ENCODE measurements around the gene ESR1.
"Not testable (repeated sequence)": the region's sequence is repeated elsewhere in the genome, so short reads cannot be mapped to it uniquely, and the experiment has no call there.

Gene ESR1

DNA sequence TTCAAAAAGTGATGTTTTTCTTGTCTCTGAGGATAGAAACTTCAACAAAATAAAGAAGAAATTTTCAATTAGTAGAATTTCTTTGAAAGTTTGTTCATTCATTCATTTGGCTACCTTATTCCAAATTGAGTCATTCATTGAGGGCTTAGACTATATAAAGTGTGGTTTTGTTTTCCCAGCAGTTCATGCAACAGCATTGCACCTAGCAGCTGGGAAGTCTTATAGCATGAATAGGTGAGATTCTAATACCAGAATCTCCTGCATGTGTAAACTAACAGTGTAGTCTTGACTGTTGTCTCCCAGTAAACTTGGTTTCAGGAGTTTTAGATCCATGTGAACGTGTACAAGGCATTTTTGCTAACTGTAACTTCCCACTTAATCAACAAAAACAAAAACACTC, 7.1 kb downstream of the ESR1 start:
- no peak for DNase-seq

DNA sequence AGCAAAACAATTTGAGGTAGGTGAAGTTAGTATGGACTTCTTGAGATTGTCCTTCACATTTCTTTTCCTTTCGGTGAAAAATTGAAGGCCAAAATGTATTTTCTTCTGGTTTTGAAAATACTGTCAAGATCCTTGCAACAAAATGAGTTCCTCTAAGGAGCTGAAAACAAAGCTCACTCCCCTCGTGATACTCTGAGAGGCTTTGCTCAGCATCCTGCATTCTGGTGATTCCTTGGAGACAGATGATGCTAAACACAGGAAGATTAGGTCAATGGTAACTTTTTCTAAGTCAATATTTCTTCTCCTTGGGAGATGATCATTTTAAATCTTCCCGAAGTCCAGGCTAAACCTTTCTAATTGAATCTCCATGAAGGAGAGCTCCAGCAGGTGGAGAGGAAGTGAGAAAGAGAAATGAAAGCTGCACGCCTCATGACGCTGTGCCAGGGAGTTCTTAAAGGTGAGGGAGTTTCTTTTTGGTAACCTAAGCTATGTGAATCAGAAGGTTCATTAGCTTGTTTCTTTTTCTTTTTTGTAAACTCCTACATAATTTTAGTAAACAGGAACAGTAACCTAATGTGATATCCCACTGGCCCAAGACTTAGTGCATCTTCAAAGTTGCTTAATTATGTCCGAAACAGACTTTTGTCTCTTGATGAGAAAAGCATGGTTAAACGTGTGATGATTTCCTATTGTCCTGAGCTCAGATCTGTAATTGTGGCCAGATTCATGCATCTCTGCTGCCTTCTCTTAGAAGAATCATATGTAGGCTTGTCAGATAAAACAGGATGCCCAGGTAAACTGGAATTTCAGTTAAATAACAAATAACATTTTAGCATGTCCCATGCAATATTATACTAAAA, 15.0 kb downstream of the ESR1 start:
- DNase-seq: no peak

DNA sequence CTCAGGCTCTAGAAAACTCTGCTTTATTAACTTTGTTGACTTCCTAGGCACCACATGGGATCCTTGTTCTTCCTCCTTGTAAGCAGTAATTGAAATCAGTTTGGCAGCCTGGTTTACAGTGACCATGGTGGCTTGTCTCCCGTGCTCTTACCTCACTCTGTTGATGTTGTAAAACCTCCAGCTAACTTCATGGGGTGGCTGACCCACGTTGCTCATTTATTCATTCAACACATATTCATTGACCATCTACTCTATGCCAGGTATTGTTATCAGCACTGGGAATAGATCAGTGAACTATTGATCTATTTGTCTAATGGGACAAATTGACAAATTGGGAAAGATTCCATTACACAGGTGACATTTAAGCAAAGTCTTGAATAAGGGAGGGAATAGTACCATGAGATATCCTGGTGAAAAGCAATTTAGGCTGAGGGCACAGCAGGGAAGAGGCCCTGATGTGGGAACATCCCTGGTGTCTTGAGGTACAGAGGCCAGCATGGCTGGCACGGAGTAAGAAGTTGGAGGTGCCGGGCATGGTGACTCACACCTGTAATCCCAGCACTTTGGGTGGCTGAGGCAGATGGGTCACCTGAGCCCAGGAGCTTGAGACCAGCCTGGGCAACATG, 19.1 kb downstream of the ESR1 start:
- DNase-seq: no peak

DNA sequence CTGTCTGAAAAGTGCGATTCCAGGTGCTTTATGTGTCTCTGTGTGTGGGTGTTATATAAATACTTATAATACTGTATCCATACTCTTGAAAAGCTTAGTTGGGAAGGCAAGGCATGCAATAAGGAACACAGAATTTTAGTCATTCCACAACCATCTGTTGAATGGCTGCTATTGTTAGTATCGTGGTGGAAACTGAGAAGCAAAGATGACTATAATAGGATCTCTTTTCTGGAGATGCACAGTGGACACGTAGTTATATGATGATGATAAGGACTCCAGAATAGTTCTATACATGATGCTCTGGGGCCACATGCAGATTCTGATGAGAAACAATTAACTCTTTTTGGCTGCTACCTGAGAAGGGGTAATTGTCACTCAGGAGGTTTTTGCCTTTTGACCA, 25.2 kb downstream of the ESR1 start:
- no peak for DNase-seq

DNA sequence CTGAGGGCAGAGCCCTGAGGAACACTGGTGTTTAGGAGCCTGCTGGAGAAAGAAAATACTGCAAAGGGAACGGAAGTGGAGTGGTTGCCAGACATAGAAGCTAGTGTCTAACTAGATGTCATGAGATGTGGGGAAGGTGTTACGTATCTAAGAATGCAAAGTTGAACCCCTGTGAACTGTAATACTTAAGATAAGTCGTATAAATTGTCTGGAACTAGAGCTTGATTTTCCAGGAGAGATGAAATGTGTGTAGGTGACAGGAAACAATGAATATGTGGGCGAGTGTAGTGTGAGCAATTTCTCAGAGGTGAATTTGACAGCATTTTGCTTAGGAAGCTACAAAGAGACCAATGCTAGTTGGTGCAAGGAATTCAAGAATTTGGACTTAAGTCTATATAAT, 27.9 kb downstream of the ESR1 start:
- no peak for DNase-seq

DNA sequence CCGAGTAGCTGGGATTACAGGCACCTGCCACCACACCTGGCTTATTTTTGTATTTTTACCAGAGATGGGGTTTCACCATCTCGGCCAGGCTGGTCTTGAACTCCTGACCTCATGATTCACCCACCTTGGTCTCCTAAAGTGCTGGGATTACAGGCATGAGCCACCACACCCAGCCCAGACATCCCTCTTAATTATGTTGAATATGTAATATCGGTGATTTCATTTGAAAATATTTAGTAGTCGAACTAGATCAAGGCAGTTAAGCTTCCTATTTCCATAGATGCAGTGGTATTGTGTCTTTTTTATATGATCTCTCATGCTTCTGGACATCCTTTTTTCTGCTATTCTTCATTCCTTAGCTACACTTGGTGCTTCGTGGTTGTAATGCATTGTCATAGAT, 29.7 kb downstream of the ESR1 start:
- no peak for DNase-seq

DNA sequence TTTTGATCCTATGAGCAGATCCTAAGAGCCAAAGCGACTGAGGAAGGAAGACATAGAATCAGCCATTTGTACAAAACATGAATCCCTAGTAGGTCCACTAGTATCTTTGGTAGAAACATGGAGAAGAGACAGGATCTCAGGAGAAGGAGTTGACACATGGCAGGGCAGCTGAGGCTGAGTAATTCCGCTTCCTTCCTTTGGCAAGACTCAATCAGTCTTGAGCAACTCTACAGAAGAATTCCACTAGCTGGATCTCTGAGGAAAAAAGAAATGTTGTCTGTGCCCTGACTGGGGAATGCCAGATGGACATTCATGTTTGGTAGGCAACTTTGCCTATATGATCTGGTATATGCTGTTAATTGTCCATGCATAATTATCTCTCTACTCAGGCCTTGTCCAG, 35.3 kb downstream of the ESR1 start:
- no peak for DNase-seq

DNA sequence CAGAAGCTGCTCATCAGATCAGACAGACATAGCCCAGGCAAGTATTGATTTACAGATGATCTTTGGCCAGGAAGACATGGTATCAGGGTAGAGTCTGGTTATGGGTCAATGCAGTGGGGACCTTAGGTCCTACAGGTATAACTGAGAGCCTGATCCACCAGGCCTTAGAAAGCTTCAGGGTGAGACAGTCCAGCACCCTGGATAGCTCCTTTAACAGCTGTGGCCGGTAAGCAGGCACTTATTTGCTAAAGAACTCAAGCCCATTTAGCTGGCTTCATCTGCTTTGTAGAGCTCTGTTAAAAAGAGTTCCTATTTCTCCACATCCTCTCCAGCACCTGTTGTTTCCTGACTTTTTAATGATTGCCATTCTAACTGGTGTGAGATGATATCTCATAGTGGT, 39.6 kb downstream of the ESR1 start:
- no peak for DNase-seq

DNA sequence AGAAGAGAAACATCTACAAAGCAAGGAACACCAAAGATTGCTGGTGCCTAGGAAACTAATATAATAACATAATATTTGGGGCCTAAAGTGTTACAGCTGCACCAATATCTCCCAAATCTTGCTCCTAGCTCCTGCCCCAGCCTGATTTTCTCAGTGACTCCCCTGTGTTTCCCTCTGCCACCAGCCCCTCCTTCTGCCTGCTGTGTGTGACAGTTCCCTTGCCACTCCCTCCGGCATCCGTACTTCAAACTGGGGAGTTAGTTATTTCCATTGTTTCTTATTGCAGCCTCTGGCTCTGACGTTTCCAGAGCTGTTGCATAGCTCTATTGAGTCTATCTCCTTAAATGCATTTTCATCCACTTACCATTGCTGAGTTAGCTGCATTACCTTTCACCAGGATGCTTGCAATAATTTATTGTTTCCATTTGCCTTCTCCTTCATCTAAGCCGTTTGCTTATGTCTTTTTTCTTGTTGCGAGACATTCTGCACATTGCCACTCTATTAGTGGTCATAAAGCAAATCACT, 43.1 kb downstream of the ESR1 start:
- no peak for DNase-seq

DNA sequence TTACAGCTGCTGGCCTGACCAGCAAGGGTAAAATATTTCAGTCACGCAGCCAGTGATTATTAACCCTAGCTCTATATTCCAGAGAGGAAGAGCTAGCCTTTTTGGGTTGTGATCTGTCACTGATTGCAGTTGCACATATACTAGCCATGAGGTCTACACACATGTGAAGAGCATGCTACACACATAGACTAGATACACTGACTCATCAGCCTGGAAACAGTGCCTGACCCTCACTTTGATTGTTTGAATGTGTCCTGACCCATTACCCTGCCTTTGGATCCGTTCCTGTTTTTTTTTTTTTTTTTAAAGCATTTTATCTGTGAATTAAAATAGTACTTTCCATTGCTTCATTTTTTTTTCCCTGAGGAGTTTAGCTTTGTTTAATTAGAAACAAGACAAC, 50.8 kb downstream of the ESR1 start:
- DNase-seq: no peak

DNA sequence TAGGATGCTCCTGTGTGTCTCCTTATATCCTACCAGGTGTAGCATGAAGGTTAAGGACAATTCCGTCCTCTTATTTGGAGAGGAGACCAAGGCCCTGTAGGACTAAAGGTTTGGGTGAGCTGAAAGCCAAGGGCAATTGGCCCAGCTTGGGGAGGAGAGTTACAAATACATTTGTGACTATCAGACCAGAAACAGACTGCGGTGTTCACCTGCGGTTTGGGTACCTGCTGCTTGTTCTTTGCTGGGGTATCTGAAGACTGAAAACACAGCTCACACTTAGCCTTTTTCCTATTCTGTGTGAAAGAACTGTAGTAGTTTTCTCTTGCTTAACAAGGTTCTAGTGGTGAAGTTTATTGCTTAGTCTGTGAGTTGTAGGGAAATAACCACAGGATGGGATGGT, 55.0 kb downstream of the ESR1 start:
- no peak for DNase-seq

DNA sequence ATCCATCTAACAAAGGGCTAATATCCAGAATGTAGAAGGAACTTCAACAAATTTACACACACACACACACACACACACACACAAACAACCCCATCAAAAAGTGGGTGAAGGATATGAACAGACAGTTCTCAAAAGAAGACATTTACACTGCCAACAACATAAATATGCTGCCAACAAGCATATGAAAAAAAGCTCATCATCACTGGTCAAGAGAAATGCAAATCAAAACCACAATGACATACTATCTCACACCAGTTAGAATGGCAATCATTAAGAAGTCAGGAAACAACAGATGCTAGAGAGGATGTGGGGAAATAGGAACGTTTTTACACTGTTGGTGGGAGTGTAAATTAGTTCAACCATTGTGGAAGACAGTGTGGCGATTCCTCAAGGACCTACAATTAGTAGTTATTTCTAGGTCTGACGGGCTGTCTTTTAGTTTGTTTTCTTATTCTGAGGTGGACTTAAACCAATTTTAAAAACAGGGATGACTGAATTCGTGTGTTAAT, 59.9 kb downstream of the ESR1 start:
- not testable (repeated sequence) for DNase-seq

DNA sequence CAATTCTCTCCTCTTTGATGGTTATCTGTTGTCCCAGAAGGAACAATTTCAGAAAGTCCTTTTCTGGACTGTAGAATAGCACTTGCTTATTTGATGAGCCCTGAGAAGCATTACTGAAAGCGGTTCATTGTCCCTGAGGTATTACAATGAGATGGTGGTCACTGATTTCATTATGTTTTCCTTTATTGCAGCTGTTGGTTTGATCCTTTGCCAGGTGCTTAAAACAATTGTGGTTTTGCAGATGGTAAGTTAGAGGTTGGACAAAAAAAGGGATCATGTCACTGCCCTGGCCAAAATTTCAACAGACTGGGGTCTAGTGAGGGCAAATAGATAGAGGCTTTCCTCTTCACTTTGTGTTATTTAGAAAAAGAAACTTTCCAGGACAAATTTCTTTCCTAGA, 61.9 kb downstream of the ESR1 start:
- DNase-seq: no peak

DNA sequence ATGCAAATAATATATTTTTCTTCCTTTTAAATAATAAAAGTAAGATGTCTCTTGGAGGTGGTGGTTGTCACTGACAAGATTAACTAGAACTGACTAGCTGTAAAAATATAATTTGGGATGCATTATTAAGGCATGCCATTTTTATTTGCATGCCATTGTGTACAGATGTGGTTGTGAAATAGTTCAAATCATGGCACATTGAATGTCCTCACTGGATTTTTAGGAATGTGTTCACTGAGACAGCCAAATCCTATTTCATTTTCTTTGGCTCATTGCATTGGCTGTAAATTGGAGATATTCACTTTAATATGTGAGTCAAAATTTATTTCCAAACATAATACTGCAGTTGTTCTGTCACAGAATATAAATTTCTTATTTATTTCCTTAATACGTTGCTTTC, 62.3 kb downstream of the ESR1 start:
- DNase-seq: no peak

DNA sequence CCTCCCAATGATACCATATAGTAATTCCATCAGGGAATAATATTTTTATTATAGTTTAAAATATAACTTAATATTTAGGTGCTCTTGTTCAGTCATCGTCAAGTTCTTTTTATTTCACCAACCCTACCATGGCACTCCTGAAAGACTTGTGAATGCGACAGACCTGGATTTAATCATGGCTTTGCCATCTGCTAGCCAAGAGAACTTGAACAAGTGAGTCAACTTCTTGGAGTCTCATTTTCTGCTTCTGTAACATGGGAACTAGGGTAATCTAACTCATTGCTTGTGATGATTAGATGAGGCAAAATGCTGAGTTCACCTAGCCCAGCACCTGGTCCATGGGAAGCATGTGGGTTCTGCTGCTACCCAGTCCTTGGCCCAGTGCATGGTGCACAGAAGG, 62.9 kb downstream of the ESR1 start:
- no peak for DNase-seq

DNA sequence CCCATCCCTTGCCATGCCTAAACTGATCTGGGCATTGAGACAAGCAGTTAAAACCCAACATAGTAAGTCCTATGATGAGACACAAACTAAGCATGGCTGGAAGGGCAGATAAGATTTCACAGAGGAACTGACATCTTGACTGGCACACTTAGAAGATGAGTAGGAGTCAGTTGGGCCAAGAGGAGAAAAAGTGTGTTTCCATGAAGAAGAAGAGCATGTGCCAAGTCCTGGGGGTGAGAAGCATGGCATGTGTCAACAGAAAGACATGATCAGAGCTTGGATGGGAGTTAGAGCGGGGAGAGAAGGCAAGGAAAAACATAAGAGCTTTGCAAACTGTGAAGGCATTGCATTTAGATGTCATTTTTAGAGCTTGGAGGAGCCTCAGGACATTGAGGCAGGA, 68.0 kb downstream of the ESR1 start:
- no peak for DNase-seq

DNA sequence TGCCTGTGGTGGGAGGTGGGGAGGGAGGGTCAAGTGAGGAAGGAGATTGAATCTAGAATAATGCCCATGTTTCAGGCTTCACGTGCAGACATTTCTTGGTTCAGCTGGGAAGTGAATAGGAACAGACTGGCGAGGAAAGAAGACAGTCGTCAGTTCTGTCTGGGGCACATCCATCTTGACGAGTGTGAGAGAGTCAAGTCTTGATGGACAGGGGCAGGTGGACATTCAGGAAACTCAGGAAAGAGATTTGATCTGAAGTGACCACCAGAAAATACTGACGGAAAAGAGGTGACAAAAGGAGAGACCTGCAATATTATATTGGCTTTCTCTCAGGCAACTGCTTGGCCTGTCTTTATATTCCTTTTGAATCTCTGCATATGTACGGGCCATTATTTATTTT, 68.6 kb downstream of the ESR1 start:
- DNase-seq: no peak

DNA sequence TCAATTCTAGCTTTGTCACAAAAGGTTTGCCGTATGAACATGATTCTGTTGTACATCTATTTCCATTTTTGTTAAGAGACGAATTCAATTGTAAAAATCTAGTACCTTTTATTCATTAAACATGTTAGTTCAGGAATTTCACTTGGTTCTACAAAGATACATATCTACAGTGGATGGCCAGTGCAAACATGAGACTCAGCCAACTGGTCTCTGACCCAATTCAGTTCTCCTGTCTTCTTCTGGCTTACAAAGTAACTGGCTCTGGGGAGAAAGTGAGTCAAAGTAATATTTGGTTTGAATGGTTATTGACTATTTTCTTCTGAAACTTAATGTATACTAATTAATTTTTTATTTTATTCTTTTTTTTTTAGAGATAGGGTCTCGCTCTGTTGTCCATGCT, 70.0 kb downstream of the ESR1 start:
- no peak for DNase-seq

DNA sequence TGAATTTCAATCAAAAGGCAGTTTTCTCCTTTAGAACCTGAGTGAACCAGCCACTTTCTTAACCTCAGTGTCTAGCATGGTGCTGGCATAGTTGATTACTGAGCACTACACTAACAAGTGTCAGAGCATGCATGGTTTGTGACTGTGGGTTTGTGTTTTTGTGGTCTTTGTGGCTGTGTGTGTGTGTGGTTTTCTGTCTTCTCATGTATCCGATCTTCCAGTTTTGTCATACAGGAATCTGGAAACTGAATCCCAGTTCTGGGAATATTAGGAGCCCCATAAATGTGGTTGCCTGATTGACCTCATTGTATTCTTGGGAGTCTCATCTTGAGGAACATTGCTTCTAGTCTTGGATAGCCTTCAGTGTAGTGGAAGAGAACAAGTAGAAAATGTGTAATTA, 73.7 kb downstream of the ESR1 start:
- no peak for DNase-seq

DNA sequence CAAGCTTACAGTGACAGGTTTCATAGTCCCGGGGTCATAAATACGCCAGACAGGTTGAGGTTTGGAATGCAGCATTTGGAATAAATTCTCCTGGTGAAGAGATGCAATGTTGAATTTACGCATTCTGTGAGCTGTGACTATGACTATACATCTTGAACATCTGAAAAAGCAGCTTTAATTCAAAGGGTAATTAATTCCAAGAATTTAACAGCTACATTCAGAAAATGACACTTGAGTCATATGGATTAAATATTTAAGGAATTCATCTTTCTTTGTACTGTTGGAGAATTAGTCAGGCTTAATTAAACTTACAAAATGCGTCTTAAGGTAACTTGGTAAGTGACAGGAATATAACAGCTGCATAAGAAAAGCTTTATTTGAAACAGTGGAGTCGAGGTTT, 74.7 kb downstream of the ESR1 start:
- DNase-seq: no peak

DNA sequence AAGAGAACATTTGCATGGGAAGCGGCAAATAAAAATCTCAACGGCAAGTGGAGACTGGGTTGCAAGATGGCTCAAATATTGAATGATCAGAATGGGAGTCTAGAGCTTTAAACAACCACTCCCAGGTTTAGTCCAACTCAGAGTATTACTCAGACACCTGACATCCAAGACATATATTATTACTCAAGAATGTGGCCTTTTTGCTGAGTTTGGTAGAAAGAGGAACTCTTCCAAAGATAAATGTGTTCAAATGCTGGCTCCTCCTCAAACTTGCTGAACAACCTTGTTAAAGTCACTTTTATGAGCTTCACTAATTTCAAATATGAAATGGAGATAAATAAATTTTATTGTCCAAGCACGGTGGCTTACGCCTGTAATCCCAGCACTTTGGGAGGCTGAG, 77.8 kb downstream of the ESR1 start:
- no peak for DNase-seq

DNA sequence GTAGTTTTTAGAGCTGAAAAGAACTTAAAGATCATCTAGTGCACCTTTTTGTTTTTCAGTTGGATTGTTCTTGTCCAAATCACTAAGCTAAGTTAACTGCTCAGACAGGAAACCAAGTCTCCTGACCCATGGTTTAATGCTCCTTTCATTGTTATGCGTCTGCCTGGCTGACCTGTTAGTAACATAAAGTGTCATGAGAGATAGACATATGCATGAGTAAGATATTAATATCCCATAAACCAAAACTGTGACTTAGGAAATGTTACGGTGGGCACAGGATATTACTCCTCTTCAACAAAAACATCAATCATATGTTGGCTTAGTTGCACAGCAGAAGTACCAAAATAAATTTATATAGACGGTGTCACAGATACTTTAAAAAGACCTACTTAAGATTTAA, 84.0 kb downstream of the ESR1 start:
- DNase-seq: no peak

DNA sequence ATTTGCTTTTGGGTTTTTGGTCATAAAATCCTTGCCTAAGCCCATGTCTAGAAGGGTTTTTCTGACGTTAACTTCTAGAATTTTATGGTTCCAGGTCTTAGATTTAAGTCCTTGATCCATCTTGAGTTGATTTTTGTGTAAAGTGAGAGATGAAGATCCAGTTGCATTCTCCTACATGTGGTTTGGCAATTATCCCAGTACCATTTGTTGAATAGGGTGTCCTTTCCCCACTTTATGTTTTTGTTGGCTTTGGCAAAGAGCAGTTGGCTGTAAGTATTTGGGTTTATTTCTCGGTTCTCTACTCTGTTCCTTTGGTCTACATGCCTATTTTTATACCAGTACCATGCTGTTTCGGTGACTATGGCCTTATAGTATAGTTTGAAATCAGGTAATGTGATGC, 86.9 kb downstream of the ESR1 start:
- not testable (repeated sequence) for DNase-seq

DNA sequence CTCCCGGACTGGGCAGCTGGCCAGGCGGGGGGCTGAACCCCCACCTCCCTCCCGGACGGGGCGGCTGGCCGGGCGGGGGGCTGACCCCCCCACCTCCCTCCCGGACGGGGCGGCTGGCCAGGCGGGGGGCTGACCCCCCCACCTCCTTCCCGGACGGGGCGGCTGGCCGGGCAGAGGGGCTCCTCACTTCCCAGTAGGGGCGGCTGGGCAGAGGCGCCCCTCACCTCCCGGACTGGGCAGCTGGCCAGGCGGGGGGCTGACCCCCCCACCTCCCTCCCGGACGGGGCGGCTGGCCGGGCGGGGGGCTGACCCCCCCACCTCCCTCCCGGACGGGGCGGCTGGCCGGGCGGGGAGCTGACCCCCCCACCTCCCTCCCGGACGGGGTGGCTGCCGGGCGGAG, 91.7 kb downstream of the ESR1 start:
- not testable (repeated sequence) for DNase-seq
